HG02870 (cell line): ENCODE results near the gene PAFAH1B1.
"Not testable (repeated sequence)": the region's sequence is repeated elsewhere in the genome, so short reads cannot be mapped to it uniquely, and the experiment has no call there.

ENCODE experiments used
- ATAC-seq: cut with Tn5 transposase; IDR thresholded peaks from one replicate; pipeline ENCODE4 v1.9.1; 2021; ENCODE audit warnings: mild to moderate bottlenecking, moderate library complexity; ENCODE audit not compliant: unreplicated experiment

Gene PAFAH1B1

GRCh38 chr17:2592971-2593820 is at the start of gene PAFAH1B1:
PAFAH1B1 (plus strand) TSS chr17:2593654; CDS start chr17:2638289, 44,635 bp downstream.
- ATAC-seq: peak; percentile 84

- ATAC-seq: no peak
Observed at GRCh38 chr17:2545393-2545792, 48.1 kb upstream of the PAFAH1B1 start.

- ATAC-seq: no peak
Observed at GRCh38 chr17:2547176-2547575, 46.3 kb upstream of the PAFAH1B1 start.

- ATAC-seq: not testable (repeated sequence)
Observed at GRCh38 chr17:2548026-2548425, 45.4 kb upstream of the PAFAH1B1 start.

- ATAC-seq: no peak
Observed at GRCh38 chr17:2549392-2550211, 43.9 kb upstream of the PAFAH1B1 start.

- ATAC-seq: no peak
Observed at GRCh38 chr17:2551493-2551892, 42.0 kb upstream of the PAFAH1B1 start.

- no peak for ATAC-seq
Observed at GRCh38 chr17:2551928-2552327, 41.5 kb upstream of the PAFAH1B1 start.

GRCh38 chr17:2560658-2561057 is 32.8 kb upstream of the PAFAH1B1 start:
- ATAC-seq: no peak

- no peak for ATAC-seq
Observed at GRCh38 chr17:2562162-2562858, 31.1 kb upstream of the PAFAH1B1 start.

GRCh38 chr17:2563061-2563460 is 30.4 kb upstream of the PAFAH1B1 start:
- ATAC-seq: no peak

- no peak for ATAC-seq
Observed at GRCh38 chr17:2563543-2563942, 29.9 kb upstream of the PAFAH1B1 start.

- ATAC-seq: no peak
Observed at GRCh38 chr17:2564877-2565276, 28.6 kb upstream of the PAFAH1B1 start.

GRCh38 chr17:2566056-2566455 is 27.4 kb upstream of the PAFAH1B1 start:
- no peak for ATAC-seq

GRCh38 chr17:2571523-2572303 is 21.7 kb upstream of the PAFAH1B1 start:
- ATAC-seq: peak; percentile 68

GRCh38 chr17:2572304-2572609 is 21.2 kb upstream of the PAFAH1B1 start:
- not testable (repeated sequence) for ATAC-seq

GRCh38 chr17:2580151-2580550 is 13.3 kb upstream of the PAFAH1B1 start:
- ATAC-seq: no peak

GRCh38 chr17:2580661-2581060 is 12.8 kb upstream of the PAFAH1B1 start:
- no peak for ATAC-seq

- no peak for ATAC-seq
Observed at GRCh38 chr17:2582493-2582892, 11.0 kb upstream of the PAFAH1B1 start.

GRCh38 chr17:2591040-2591640 is 2.3 kb upstream of the PAFAH1B1 start:
- ATAC-seq: no peak
